Mononuclear cell (primary cell): Measurements from ENCODE around the gene SLX4IP. TPM values are rescaled to one million over a fixed set of nuclear protein-coding genes. Genes with fewer than 3 reads are reported as not detected.

Experiments
- H3K27me3 ChIP-seq: 2 replicates; pipeline ENCODE4 v1.6.0; 2011; ENCODE audit warnings: low read length, control low read depth; ENCODE audit not compliant: insufficient read depth
- H3K4me1 ChIP-seq: 2 replicates; pipeline ENCODE4 v1.5.1; 2011; ENCODE audit warnings: mild to moderate bottlenecking, low read length, control low read depth; ENCODE audit not compliant: insufficient read depth
- H3K4me3 ChIP-seq: 2 replicates; pipeline ENCODE4 v1.5.1; 2011; ENCODE audit warnings: mild to moderate bottlenecking, low read length, moderate library complexity
- H3K9me3 ChIP-seq: 2 replicates; pipeline ENCODE4 v1.5.1; 2011; ENCODE audit warnings: low read depth, mild to moderate bottlenecking, control low read depth, low read length
- total RNA-seq: library from RNA; depleted of rRNA; stranded (reverse); fragments of >200 nt; gene quantifications from one replicate; pipeline ENCODE4 v1.2.3, GENCODE V29; 2012

SLX4IP gene
- total RNA-seq, 1 donor, result 1.2 TPM

GRCh38 chr20:10547276-10548114, 112.4 kb downstream of the SLX4IP start:
- Histone ChIP-seq H3K9me3 (no peaks in the 10 kb centered on the region), H3K27me3 (no peaks in the 10 kb centered on the region), H3K4me3 (no peak overlapping the region), H3K4me1 (peaks cover 19% of the 10 kb centered on the region)

- Histone ChIP-seq H3K4me1 (peaks cover 20% of the 10 kb centered on the region), H3K4me3 (no peak overlapping the region), H3K27me3 (no peaks in the 10 kb centered on the region), H3K9me3 (no peaks in the 10 kb centered on the region)
These were observed 114.4 kb downstream of the SLX4IP start for GRCh38 chr20:10549511-10549910.

- H3K9me3 ChIP-seq, result no peaks in the 10 kb centered on the region
- H3K4me3 ChIP-seq, result no peak overlapping the region
- peaks cover 20% of the 10 kb centered on the region for H3K4me1 ChIP-seq
- no peaks in the 10 kb centered on the region for H3K27me3 ChIP-seq
These were observed 115.4 kb downstream of the SLX4IP start for GRCh38 chr20:10550204-10551118.

- no peak overlapping the region for H3K4me3 ChIP-seq
- H3K9me3 ChIP-seq, result no peaks in the 10 kb centered on the region
- H3K27me3 ChIP-seq, result no peaks in the 10 kb centered on the region
- peaks cover 20% of the 10 kb centered on the region for H3K4me1 ChIP-seq
These were observed 116.9 kb downstream of the SLX4IP start for GRCh38 chr20:10551732-10552724.

GRCh38 chr20:10553326-10553984, 118.3 kb downstream of the SLX4IP start:
- no peak overlapping the region for H3K4me3 ChIP-seq
- no peaks in the 10 kb centered on the region for H3K9me3 ChIP-seq
- no peaks in the 10 kb centered on the region for H3K27me3 ChIP-seq
- peaks cover 20% of the 10 kb centered on the region for H3K4me1 ChIP-seq

GRCh38 chr20:10554285-10554684, 119.2 kb downstream of the SLX4IP start:
- H3K27me3 ChIP-seq, result no peaks in the 10 kb centered on the region

GRCh38 chr20:10555393-10555792, 120.3 kb downstream of the SLX4IP start:
- Histone ChIP-seq H3K4me3 (no peak overlapping the region), H3K4me1 (peaks cover 13% of the 10 kb centered on the region), H3K27me3 (no peaks in the 10 kb centered on the region), H3K9me3 (no peaks in the 10 kb centered on the region)

More at GRCh38 chr20:10554285-10554684, 119.2 kb downstream of the SLX4IP start:
- Histone ChIP-seq H3K9me3 (no peaks in the 10 kb centered on the region), H3K4me3 (no peak overlapping the region), H3K4me1 (peaks cover 20% of the 10 kb centered on the region)

- H3K4me3 ChIP-seq, result no peak overlapping the region
- H3K9me3 ChIP-seq, result no peaks in the 10 kb centered on the region
- H3K4me1 ChIP-seq, result peaks cover 9% of the 10 kb centered on the region
- no peaks in the 10 kb centered on the region for H3K27me3 ChIP-seq
These were observed 120.8 kb downstream of the SLX4IP start for GRCh38 chr20:10555865-10556308.

- no peak overlapping the region for H3K4me3 ChIP-seq
- H3K4me1 ChIP-seq, result peaks cover 9% of the 10 kb centered on the region
- no peaks in the 10 kb centered on the region for H3K9me3 ChIP-seq
- H3K27me3 ChIP-seq, result no peaks in the 10 kb centered on the region
These were observed 121.5 kb downstream of the SLX4IP start for GRCh38 chr20:10556519-10557083.

- Histone ChIP-seq H3K4me1 (no peaks in the 10 kb centered on the region), H3K4me3 (no peak overlapping the region), H3K9me3 (no peaks in the 10 kb centered on the region), H3K27me3 (no peaks in the 10 kb centered on the region)
These were observed 122.6 kb downstream of the SLX4IP start for GRCh38 chr20:10557685-10558084.

GRCh38 chr20:10558635-10559187, 123.6 kb downstream of the SLX4IP start:
- H3K4me3 ChIP-seq, result no peak overlapping the region
- H3K9me3 ChIP-seq, result no peaks in the 10 kb centered on the region
- no peaks in the 10 kb centered on the region for H3K4me1 ChIP-seq
- H3K27me3 ChIP-seq, result no peaks in the 10 kb centered on the region

- Histone ChIP-seq H3K9me3 (no peaks in the 10 kb centered on the region), H3K27me3 (no peaks in the 10 kb centered on the region), H3K4me1 (no peaks in the 10 kb centered on the region), H3K4me3 (no peak overlapping the region)
These were observed 124.2 kb downstream of the SLX4IP start for GRCh38 chr20:10559266-10559665.

- no peaks in the 10 kb centered on the region for H3K9me3 ChIP-seq
- H3K27me3 ChIP-seq, result no peaks in the 10 kb centered on the region
- no peak overlapping the region for H3K4me3 ChIP-seq
- H3K4me1 ChIP-seq, result peaks cover 9% of the 10 kb centered on the region
These were observed 125.6 kb downstream of the SLX4IP start for GRCh38 chr20:10560686-10561085.
